A673 (cell line): ENCODE data around the gene ATF3.

Experiments used
- CTCF ChIP-seq: fragments of 300-800, 200-600 bp; sonication (generic); conservative IDR thresholded peaks from 2 replicates; pipeline ENCODE4 v1.5.1; 2017; ENCODE audit warnings: low read depth, mild to moderate bottlenecking, antibody characterized with exemption, low read length, moderate library complexity, mixed read lengths
- EZH2 ChIP-seq: fragments of 200-600 bp; sonication (generic); IDR thresholded peaks from 2 replicates; pipeline ENCODE4 v1.6.1; 2017; ENCODE audit warnings: borderline replicate concordance, low read depth, mild to moderate bottlenecking, mixed read lengths, antibody characterized with exemption, low read length; ENCODE audit not compliant: poor library complexity, severe bottlenecking

GRCh38 chr1:212583643-212584042 is 24.9 kb upstream of the ATF3 start:
- no peak for TF ChIP-seq CTCF
- no peak for TF ChIP-seq EZH2
